Endothelial cell of umbilical vein (primary cell): ENCODE measurements around the gene ARHGDIB. TPM values are rescaled to one million over a fixed set of nuclear protein-coding genes. Genes with fewer than 3 reads are reported as not detected.

Experiments used
- BruUV-seq: library from RNA; stranded (reverse); fragments of 400-500 nt; replicated peaks from 2 replicates; lab custom pipeline; 2021; lab: Mats Ljungman, UMichigan
- CTCF ChIA-PET: fragments of 300-600, 350-600 bp; sonication (Branson Sonifier 250); formaldehyde crosslinking; loops from one replicate; lab custom pipeline; 2021; ENCODE audit warnings: antibody characterized with exemption, inconsistent platforms; lab: Charles Lee
- POLR2A ChIA-PET: fragments of 300-600, 350-600 bp; sonication (Branson Sonifier 250); formaldehyde crosslinking; loops from one replicate; lab custom pipeline; 2021; ENCODE audit warnings: antibody characterized with exemption, inconsistent platforms; lab: Charles Lee
- DNase-seq: peaks from one replicate; pipeline ENCODE4 v3.0.0-alpha.2; 2011; ENCODE audit warnings: low read depth, low spot score
- FAIRE-seq: peaks from 2 replicates; lab custom pipeline; 2011; peaks lifted over from hg19 to GRCh38; lab: Jason Lieb, UNC
- H2AFZ ChIP-seq: 2 replicates; pipeline ENCODE4 v1.6.0; 2012; ENCODE audit warnings: low read depth, low read length, control low read depth, inconsistent platforms
- H3K27ac ChIP-seq: 2 replicates; pipeline ENCODE4 v1.5.1; 2011; ENCODE audit warnings: low read depth, mild to moderate bottlenecking, control low read depth, low read length, moderate library complexity; ENCODE audit not compliant: insufficient read depth
- H3K27me3 ChIP-seq, 2 experiments: 2 replicates each; pipeline versions ENCODE4 v1.6.0 to v1.6.1; 2011; ENCODE audit warnings: low read length in 2 of 2, mixed read lengths in 1 of 2; ENCODE audit not compliant: control insufficient read depth in 2 of 2, insufficient read depth in 2 of 2
- H3K36me3 ChIP-seq, 2 experiments: 2 replicates in 1 of 2; 3 replicates in 1 of 2; pipeline ENCODE4 v1.5.1; 2011; ENCODE audit warnings: low read length in 2 of 2, mild to moderate bottlenecking in 1 of 2, moderate library complexity in 1 of 2; ENCODE audit not compliant: control insufficient read depth in 2 of 2, insufficient read depth in 2 of 2; ENCODE audit errors: extremely low read depth in 1 of 2
- H3K4me1 ChIP-seq: 3 replicates; pipeline ENCODE4 v1.5.1; 2011; ENCODE audit warnings: mild to moderate bottlenecking, low read length; ENCODE audit not compliant: control insufficient read depth, insufficient read depth; ENCODE audit errors: extremely low read depth
- H3K4me2 ChIP-seq: 2 replicates; pipeline ENCODE4 v1.6.1; 2011; ENCODE audit warnings: low read length, control low read depth, mixed read lengths; ENCODE audit not compliant: insufficient read depth
- H3K4me3 ChIP-seq, 3 experiments: fragments of 200-600 bp in 1 of 3; sonication (generic), shearing (Covaris generic) in 1 of 3; replicated peaks in 1 of 3; 2 replicates each; pipeline ENCODE4 v1.5.1; 2011 to 2016; ENCODE audit warnings: control low read depth in 3 of 3, low read length in 3 of 3, mild to moderate bottlenecking in 2 of 3, inconsistent platforms in 1 of 3, low read depth in 1 of 3, moderate library complexity in 1 of 3; ENCODE audit not compliant: insufficient read depth in 1 of 3
- H3K79me2 ChIP-seq: 2 replicates; pipeline ENCODE4 v1.6.0; 2012; ENCODE audit warnings: low read length, inconsistent platforms; ENCODE audit not compliant: control insufficient read depth, insufficient read depth
- H3K9ac ChIP-seq: replicated peaks from 2 replicates; pipeline ENCODE3; 2011; ENCODE audit warnings: low read length, control low read depth; ENCODE audit not compliant: insufficient read depth; ENCODE audit errors: extremely low read depth
- H3K9me1 ChIP-seq: replicated peaks from 3 replicates; pipeline ENCODE4 v1.6.0; 2011; ENCODE audit warnings: mild to moderate bottlenecking, low read length; ENCODE audit not compliant: control insufficient read depth, insufficient read depth; ENCODE audit errors: extremely low read depth
- H3K9me3 ChIP-seq: replicated peaks from 2 replicates; pipeline ENCODE4 v1.5.1; 2012; ENCODE audit warnings: low read length, inconsistent platforms; ENCODE audit not compliant: control insufficient read depth, insufficient read depth
- H4K20me1 ChIP-seq: replicated peaks from 2 replicates; pipeline ENCODE3; 2011; ENCODE audit warnings: mild to moderate bottlenecking, low read length; ENCODE audit not compliant: control insufficient read depth, insufficient read depth; ENCODE audit errors: extremely low read depth
- EZH2 ChIP-seq: IDR thresholded peaks from 2 replicates; pipeline ENCODE4 v1.6.1; 2012; ENCODE audit warnings: borderline replicate concordance, low read depth, mild to moderate bottlenecking, moderate library complexity, low read length, inconsistent platforms; ENCODE audit not compliant: severe bottlenecking
- FOS ChIP-seq: IDR thresholded peaks from 2 replicates; pipeline ENCODE4 v1.6.1; 2011; ENCODE audit warnings: mild to moderate bottlenecking, low read length, moderate library complexity, borderline replicate concordance; ENCODE audit not compliant: insufficient read depth
- GATA2 ChIP-seq: IDR thresholded peaks from 2 replicates; pipeline ENCODE4 v1.7.0; 2011; ENCODE audit warnings: low read depth, mild to moderate bottlenecking, moderate library complexity, mixed read lengths, low read length; ENCODE audit not compliant: insufficient read length, insufficient read depth
- JUN ChIP-seq: IDR thresholded peaks from 2 replicates; pipeline ENCODE4 v1.6.1; 2011; ENCODE audit warnings: borderline replicate concordance, low read depth; ENCODE audit not compliant: insufficient read length, insufficient read depth
- MAX ChIP-seq: IDR thresholded peaks from 2 replicates; pipeline ENCODE4 v1.6.1; 2011; ENCODE audit not compliant: insufficient read depth, insufficient read length
- MYC ChIP-seq: IDR thresholded peaks from one replicate; pipeline ENCODE4 v1.6.1; 2011; ENCODE audit warnings: mild to moderate bottlenecking, low read depth, low read length
- POLR2A ChIP-seq: IDR thresholded peaks from 2 replicates; pipeline ENCODE4 v1.6.1; 2012; ENCODE audit warnings: low read depth, mild to moderate bottlenecking, control low read depth, low read length
- POLR2AphosphoS5 ChIP-seq: IDR thresholded peaks from 2 replicates; pipeline ENCODE4 v1.6.1; 2012; ENCODE audit warnings: low read depth, mild to moderate bottlenecking, control low read depth, low read length, moderate library complexity; ENCODE audit not compliant: insufficient read depth
- dilution Hi-C: fragments of 300-500 bp; cut with MboI; formaldehyde crosslinking; loops from one replicate; pipeline ENCODE4 v1.15.0; 2019; ENCODE audit warnings: low sequenced_read_pairs; ENCODE audit not compliant: extremely low pct_ligation_motif_present
- intact Hi-C: fragments of 100-400 bp; cut with micrococcal nuclease; formaldehyde crosslinking; loops from one replicate; pipeline ENCODE4 v1.10.0; 2022
- polyA plus RNA-seq, 4 experiments: library from polyadenylated mRNA; depleted of rRNA in 3 of 4; stranded (reverse) in 3 of 4; unstranded in 1 of 4; fragments of >200 nt; gene quantifications; 2 replicates each; pipeline versions ENCODE4 v1.2.1 to v1.2.3, GENCODE V29; 2011 to 2012; ENCODE audit warnings: missing spikeins in 1 of 4
- total RNA-seq: library from RNA; stranded (reverse); gene quantifications from 2 replicates; pipeline ENCODE4 v1.2.3, GENCODE V29; 2021
- TF ChIP-seq, protein P1 (sequence below), 2 donors: IDR thresholded peaks; 1 replicate in 1 of 2; 2 replicates in 1 of 2; pipeline ENCODE4 v1.5.1; 2011; ENCODE audit warnings: low read length in 2 of 2, mild to moderate bottlenecking in 2 of 2, moderate library complexity in 2 of 2, control low read depth in 1 of 2, inconsistent platforms in 1 of 2, low read depth in 1 of 2; ENCODE audit not compliant: insufficient read depth in 1 of 2; ENCODE audit errors: extremely low read depth in 1 of 2

ARHGDIB gene
- total and polyA plus RNA-seq, 2 donors (not counting 3 experiments of a cell fraction or from before 2014, with no cell fraction given) = 483 to 1,200 TPM

GRCh38 chr12:15011162-15011561 lies 49.8 kb upstream of the ARHGDIB start:
- H3K79me2 ChIP-seq = no peaks in the 10 kb centered on the region
- H3K27ac ChIP-seq = no peak overlapping the region
- DNase-seq (no peak), FAIRE-seq (no peak)
- dilution Hi-C loops = no loop called here
- no peak overlapping the region for H3K9ac ChIP-seq
- no peaks in the 10 kb centered on the region for H3K9me1 ChIP-seq
- TF ChIP-seq EZH2 (no peak), MAX (no peak), MYC (no peak), POLR2AphosphoS5 (no peak), FOS (no peak), GATA2 (no peak), POLR2A (no peak), JUN (no peak)
- TF ChIP-seq, protein P1, sequence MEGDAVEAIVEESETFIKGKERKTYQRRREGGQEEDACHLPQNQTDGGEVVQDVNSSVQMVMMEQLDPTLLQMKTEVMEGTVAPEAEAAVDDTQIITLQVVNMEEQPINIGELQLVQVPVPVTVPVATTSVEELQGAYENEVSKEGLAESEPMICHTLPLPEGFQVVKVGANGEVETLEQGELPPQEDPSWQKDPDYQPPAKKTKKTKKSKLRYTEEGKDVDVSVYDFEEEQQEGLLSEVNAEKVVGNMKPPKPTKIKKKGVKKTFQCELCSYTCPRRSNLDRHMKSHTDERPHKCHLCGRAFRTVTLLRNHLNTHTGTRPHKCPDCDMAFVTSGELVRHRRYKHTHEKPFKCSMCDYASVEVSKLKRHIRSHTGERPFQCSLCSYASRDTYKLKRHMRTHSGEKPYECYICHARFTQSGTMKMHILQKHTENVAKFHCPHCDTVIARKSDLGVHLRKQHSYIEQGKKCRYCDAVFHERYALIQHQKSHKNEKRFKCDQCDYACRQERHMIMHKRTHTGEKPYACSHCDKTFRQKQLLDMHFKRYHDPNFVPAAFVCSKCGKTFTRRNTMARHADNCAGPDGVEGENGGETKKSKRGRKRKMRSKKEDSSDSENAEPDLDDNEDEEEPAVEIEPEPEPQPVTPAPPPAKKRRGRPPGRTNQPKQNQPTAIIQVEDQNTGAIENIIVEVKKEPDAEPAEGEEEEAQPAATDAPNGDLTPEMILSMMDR (IDR thresholded peaks at IDR 0.05; ENCODE audit: extremely low read depth in 1 of 2, insufficient read depth in 1 of 2, low read depth in 1 of 2, low read length in 2 of 2) = no peak
- peaks cover 8 to 24% of the 10 kb centered on the region in 2 experiments for H3K27me3 ChIP-seq
- H4K20me1 ChIP-seq = no peaks in the 10 kb centered on the region
- no peak overlapping the region for H2AFZ ChIP-seq
- H3K9me3 ChIP-seq = no peaks in the 10 kb centered on the region
- CTCF ChIA-PET = no interaction called here
- intact Hi-C loops = no loop called here
- H3K4me1 ChIP-seq = no peaks in the 10 kb centered on the region
- BruUV-seq = no TSS peak
- H3K4me2 ChIP-seq = no peak overlapping the region
- H3K36me3 ChIP-seq = no peaks in the 10 kb centered on the region
- POLR2A ChIA-PET = no interaction called here
- no peak overlapping the region for H3K4me3 ChIP-seq
